Measurements from ENCODE around the gene BTNL3. TPM values are rescaled to one million over a fixed set of nuclear protein-coding genes. Genes with fewer than 3 reads are reported as not detected.

Gene BTNL3
- total and polyA plus RNA-seq, 2 experiments from 2014 or later, result 0.08 TPM; not detected in 1

DNA sequence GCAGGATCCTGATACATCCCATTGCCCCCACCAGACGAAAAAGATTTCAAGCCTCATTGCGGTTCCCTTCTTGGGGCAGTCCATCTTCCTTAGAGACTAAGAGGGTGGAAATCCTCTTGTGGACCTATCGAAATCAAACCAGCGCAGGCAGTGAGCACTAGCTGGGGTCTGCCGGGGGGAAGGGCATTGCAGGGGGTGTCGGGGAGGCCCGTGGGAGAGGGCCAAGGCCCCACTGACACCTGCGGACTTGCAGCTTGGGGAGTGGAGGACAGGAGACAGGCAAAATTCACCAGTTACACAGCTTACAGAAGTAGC lies 51.9 kb downstream of the BTNL3 start:
- Histone ChIP-seq H3K4me1 (ENCODE audit: insufficient read depth) (no peaks in the 10 kb centered on the region; the same call in 1 of the 2 replicates), H3K79me2 (replicated peaks; ENCODE audit: insufficient read depth) (no peaks in the 10 kb centered on the region; the same call in 1 of the 2 replicates), H3K4me3 (no peak overlapping the region), H4K20me1 (replicated peaks; ENCODE audit: insufficient read depth) (no peaks in the 10 kb centered on the region), H3F3A (replicated peaks; ENCODE audit: low read depth) (no peaks in the 10 kb centered on the region), H3K4me2 (no peak overlapping the region), H3K27ac (ENCODE audit: low read depth) (no peak overlapping the region), H3K36me3 (ENCODE audit: insufficient read depth) (no peaks in the 10 kb centered on the region), H2AFZ (no peak overlapping the region), H3K9me2 (ENCODE audit: insufficient read depth) (0 out of 2 replicates have a peak, but pooled peaks cover 4% of the 10 kb centered on the region), H3K27me3 (ENCODE audit: insufficient read depth) (peaks cover 8% of the 10 kb centered on the region; the same call in 1 of the 2 replicates)
- Mint-ChIP-seq H3K27me3 (ENCODE audit: insufficient read depth, low read depth, poor library complexity) (peaks cover 6% of the 10 kb centered on the region), H3K4me1 (peaks cover 16% of the 10 kb centered on the region), H3K36me3 (ENCODE audit: low read depth) (no peaks in the 10 kb centered on the region; the same call in 2 of the 3 replicates), H3K9me3 (peaks cover 3% of the 10 kb centered on the region; the same call in 1 of the 3 replicates), H3K27ac (no peak overlapping the region), H3K4me3 (no peak overlapping the region)
- TF ChIP-seq, protein P1, sequence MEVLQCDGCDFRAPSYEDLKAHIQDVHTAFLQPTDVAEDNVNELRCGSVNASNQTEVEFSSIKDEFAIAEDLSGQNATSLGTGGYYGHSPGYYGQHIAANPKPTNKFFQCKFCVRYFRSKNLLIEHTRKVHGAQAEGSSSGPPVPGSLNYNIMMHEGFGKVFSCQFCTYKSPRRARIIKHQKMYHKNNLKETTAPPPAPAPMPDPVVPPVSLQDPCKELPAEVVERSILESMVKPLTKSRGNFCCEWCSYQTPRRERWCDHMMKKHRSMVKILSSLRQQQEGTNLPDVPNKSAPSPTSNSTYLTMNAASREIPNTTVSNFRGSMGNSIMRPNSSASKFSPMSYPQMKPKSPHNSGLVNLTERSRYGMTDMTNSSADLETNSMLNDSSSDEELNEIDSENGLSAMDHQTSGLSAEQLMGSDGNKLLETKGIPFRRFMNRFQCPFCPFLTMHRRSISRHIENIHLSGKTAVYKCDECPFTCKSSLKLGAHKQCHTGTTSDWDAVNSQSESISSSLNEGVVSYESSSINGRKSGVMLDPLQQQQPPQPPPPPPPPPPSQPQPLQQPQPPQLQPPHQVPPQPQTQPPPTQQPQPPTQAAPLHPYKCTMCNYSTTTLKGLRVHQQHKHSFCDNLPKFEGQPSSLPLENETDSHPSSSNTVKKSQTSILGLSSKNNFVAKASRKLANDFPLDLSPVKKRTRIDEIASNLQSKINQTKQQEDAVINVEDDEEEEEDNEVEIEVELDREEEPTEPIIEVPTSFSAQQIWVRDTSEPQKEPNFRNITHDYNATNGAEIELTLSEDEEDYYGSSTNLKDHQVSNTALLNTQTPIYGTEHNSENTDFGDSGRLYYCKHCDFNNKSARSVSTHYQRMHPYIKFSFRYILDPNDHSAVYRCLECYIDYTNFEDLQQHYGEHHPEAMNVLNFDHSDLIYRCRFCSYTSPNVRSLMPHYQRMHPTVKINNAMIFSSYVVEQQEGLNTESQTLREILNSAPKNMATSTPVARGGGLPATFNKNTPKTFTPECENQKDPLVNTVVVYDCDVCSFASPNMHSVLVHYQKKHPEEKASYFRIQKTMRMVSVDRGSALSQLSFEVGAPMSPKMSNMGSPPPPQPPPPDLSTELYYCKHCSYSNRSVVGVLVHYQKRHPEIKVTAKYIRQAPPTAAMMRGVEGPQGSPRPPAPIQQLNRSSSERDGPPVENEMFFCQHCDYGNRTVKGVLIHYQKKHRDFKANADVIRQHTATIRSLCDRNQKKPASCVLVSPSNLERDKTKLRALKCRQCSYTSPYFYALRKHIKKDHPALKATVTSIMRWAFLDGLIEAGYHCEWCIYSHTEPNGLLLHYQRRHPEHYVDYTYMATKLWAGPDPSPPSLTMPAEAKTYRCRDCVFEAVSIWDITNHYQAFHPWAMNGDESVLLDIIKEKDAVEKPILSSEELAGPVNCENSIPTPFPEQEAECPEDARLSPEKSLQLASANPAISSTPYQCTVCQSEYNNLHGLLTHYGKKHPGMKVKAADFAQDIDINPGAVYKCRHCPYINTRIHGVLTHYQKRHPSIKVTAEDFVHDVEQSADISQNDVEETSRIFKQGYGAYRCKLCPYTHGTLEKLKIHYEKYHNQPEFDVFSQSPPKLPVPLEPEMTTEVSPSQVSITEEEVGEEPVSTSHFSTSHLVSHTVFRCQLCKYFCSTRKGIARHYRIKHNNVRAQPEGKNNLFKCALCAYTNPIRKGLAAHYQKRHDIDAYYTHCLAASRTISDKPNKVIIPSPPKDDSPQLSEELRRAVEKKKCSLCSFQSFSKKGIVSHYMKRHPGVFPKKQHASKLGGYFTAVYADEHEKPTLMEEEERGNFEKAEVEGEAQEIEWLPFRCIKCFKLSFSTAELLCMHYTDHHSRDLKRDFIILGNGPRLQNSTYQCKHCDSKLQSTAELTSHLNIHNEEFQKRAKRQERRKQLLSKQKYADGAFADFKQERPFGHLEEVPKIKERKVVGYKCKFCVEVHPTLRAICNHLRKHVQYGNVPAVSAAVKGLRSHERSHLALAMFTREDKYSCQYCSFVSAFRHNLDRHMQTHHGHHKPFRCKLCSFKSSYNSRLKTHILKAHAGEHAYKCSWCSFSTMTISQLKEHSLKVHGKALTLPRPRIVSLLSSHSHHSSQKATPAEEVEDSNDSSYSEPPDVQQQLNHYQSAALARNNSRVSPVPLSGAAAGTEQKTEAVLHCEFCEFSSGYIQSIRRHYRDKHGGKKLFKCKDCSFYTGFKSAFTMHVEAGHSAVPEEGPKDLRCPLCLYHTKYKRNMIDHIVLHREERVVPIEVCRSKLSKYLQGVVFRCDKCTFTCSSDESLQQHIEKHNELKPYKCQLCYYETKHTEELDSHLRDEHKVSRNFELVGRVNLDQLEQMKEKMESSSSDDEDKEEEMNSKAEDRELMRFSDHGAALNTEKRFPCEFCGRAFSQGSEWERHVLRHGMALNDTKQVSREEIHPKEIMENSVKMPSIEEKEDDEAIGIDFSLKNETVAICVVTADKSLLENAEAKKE (CRISPR knock-in tag; IDR thresholded peaks at IDR 0.05), result no peak
- TF ChIP-seq, protein P2, sequence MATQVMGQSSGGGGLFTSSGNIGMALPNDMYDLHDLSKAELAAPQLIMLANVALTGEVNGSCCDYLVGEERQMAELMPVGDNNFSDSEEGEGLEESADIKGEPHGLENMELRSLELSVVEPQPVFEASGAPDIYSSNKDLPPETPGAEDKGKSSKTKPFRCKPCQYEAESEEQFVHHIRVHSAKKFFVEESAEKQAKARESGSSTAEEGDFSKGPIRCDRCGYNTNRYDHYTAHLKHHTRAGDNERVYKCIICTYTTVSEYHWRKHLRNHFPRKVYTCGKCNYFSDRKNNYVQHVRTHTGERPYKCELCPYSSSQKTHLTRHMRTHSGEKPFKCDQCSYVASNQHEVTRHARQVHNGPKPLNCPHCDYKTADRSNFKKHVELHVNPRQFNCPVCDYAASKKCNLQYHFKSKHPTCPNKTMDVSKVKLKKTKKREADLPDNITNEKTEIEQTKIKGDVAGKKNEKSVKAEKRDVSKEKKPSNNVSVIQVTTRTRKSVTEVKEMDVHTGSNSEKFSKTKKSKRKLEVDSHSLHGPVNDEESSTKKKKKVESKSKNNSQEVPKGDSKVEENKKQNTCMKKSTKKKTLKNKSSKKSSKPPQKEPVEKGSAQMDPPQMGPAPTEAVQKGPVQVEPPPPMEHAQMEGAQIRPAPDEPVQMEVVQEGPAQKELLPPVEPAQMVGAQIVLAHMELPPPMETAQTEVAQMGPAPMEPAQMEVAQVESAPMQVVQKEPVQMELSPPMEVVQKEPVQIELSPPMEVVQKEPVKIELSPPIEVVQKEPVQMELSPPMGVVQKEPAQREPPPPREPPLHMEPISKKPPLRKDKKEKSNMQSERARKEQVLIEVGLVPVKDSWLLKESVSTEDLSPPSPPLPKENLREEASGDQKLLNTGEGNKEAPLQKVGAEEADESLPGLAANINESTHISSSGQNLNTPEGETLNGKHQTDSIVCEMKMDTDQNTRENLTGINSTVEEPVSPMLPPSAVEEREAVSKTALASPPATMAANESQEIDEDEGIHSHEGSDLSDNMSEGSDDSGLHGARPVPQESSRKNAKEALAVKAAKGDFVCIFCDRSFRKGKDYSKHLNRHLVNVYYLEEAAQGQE (IDR thresholded peaks at IDR 0.05; ENCODE audit: unreplicated experiment), result no peak
- no peak for TF ChIP-seq NANOG (IDR thresholded peaks at IDR 0.05; ENCODE audit: borderline replicate concordance)
- TF ChIP-seq, protein P3, sequence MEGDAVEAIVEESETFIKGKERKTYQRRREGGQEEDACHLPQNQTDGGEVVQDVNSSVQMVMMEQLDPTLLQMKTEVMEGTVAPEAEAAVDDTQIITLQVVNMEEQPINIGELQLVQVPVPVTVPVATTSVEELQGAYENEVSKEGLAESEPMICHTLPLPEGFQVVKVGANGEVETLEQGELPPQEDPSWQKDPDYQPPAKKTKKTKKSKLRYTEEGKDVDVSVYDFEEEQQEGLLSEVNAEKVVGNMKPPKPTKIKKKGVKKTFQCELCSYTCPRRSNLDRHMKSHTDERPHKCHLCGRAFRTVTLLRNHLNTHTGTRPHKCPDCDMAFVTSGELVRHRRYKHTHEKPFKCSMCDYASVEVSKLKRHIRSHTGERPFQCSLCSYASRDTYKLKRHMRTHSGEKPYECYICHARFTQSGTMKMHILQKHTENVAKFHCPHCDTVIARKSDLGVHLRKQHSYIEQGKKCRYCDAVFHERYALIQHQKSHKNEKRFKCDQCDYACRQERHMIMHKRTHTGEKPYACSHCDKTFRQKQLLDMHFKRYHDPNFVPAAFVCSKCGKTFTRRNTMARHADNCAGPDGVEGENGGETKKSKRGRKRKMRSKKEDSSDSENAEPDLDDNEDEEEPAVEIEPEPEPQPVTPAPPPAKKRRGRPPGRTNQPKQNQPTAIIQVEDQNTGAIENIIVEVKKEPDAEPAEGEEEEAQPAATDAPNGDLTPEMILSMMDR (conservative IDR thresholded peaks at IDR 0.05; ENCODE audit: low read depth in 2 of 2), result no peak
- DNase-seq (ENCODE audit: low spot score) (no peak), ATAC-seq (no peak)

Data from GM23338 (cell line).